Progenitor cell of endocrine pancreas (in vitro differentiated cells): Measurements from ENCODE around the gene HES5. TPM values are rescaled to one million over a fixed set of nuclear protein-coding genes. Genes with fewer than 3 reads are reported as not detected.
"Not testable (repeated sequence)": the region's sequence is repeated elsewhere in the genome, so short reads cannot be mapped to it uniquely, and the experiment has no call there.

Source experiments
- DNase-seq: peaks from one replicate; pipeline ENCODE4 v3.0.0; 2021; ENCODE audit warnings: low spot score; ENCODE audit not compliant: unreplicated experiment
- H3K27ac Mint-ChIP-seq: 2 replicates; pipeline ENCODE4 v1.8.0; 2021; ENCODE audit warnings: mild to moderate bottlenecking, moderate library complexity, mixed read lengths
- H3K27me3 Mint-ChIP-seq: 2 replicates; pipeline ENCODE4 v1.8.0; 2021; ENCODE audit warnings: mixed read lengths
- H3K36me3 Mint-ChIP-seq: 2 replicates; pipeline ENCODE4 v1.8.0; 2022; ENCODE audit warnings: mixed read lengths; ENCODE audit not compliant: insufficient read depth
- H3K4me1 Mint-ChIP-seq: 2 replicates; pipeline ENCODE4 v1.8.0; 2021; ENCODE audit warnings: low read depth, mixed read lengths
- H3K4me3 Mint-ChIP-seq: 2 replicates; pipeline ENCODE4 v1.8.0; 2021; ENCODE audit warnings: low read depth, mild to moderate bottlenecking, moderate library complexity, mixed read lengths
- H3K9me3 Mint-ChIP-seq: 2 replicates; pipeline ENCODE4 v1.8.0; 2021; ENCODE audit warnings: low read depth, mixed read lengths
- total RNA-seq: library from RNA; stranded (reverse); gene quantifications from 2 replicates; pipeline ENCODE4 v1.2.1, GENCODE V29; 2021
- TF ChIP-seq, protein P1 (sequence below): fragments of 200-600 bp; sonication (generic); IDR thresholded peaks from one replicate; pipeline ENCODE4 v1.5.0; 2021; ENCODE audit warnings: antibody characterized with exemption, mild to moderate bottlenecking; ENCODE audit not compliant: unreplicated experiment

HES5 gene
- total RNA-seq, 1 donor from 2014 or later: 0.36 TPM

DNA sequence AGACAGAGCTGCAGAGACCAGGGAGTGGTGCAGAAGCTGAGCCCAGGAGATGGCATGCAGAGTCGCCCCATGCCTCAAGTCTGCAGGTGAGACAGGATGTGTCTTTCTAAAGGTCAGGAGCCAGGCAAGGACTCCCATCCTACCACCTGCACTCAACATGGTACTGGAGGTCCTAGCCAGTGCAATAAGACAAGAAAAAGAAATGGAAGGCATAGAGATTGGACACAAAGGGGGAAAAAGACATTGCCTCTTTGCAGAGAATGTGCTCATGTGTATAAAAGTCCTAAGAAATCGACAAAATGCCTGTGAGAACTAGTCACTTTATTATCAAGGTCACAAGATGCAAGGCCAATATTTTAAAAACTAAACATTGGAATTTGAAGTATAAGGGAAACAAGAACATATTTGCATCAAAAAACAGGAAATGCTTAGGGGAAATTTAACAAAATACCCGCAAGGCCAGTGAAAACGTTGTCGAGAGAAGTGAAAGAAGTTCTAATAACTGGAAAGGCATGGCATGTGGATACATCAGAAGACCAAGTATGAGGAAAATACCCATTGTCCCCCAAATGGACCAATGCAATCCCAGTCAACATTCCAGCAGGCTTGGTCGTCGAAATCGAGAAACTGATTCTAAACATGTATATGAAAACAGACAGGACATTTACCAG lies 43.3 kb upstream of the HES5 start:
- peaks cover 3% of the 10 kb centered on the region for H3K36me3 Mint-ChIP-seq
- peaks cover 9% of the 10 kb centered on the region for H3K4me1 Mint-ChIP-seq
- peaks cover 14% of the 10 kb centered on the region for H3K9me3 Mint-ChIP-seq
- no peak overlapping the region for H3K4me3 Mint-ChIP-seq
- H3K27ac Mint-ChIP-seq: no peak overlapping the region
- TF ChIP-seq, protein P1, sequence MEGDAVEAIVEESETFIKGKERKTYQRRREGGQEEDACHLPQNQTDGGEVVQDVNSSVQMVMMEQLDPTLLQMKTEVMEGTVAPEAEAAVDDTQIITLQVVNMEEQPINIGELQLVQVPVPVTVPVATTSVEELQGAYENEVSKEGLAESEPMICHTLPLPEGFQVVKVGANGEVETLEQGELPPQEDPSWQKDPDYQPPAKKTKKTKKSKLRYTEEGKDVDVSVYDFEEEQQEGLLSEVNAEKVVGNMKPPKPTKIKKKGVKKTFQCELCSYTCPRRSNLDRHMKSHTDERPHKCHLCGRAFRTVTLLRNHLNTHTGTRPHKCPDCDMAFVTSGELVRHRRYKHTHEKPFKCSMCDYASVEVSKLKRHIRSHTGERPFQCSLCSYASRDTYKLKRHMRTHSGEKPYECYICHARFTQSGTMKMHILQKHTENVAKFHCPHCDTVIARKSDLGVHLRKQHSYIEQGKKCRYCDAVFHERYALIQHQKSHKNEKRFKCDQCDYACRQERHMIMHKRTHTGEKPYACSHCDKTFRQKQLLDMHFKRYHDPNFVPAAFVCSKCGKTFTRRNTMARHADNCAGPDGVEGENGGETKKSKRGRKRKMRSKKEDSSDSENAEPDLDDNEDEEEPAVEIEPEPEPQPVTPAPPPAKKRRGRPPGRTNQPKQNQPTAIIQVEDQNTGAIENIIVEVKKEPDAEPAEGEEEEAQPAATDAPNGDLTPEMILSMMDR: no peak
- no peaks in the 10 kb centered on the region for H3K27me3 Mint-ChIP-seq
- DNase-seq: no peak

DNA sequence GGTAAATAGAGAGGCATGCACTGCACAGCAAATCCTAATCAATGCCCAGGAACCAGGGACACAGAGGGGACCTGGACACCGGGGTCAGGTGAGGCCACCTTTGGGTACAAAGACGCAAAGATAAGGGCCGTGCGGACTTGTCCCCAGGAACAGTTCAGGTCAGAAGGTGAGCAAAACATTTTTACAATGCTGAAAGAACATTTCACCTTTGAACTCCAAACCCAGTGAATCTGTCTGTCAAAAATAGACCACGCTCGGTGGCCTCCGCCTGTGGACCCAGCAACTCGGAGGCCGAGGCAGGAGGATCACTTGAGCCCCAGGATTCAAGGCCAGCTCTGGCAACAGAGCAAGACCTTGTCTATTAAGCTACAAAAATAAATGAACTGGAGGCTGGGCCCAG lies 41.3 kb upstream of the HES5 start:
- Mint-ChIP-seq H3K27ac (no peak overlapping the region), H3K4me3 (no peak overlapping the region), H3K4me1 (peaks cover 7% of the 10 kb centered on the region), H3K36me3 (peaks cover 3% of the 10 kb centered on the region), H3K27me3 (no peaks in the 10 kb centered on the region), H3K9me3 (peaks cover 14% of the 10 kb centered on the region)
- TF ChIP-seq, protein P1: no peak
- DNase-seq: no peak

DNA sequence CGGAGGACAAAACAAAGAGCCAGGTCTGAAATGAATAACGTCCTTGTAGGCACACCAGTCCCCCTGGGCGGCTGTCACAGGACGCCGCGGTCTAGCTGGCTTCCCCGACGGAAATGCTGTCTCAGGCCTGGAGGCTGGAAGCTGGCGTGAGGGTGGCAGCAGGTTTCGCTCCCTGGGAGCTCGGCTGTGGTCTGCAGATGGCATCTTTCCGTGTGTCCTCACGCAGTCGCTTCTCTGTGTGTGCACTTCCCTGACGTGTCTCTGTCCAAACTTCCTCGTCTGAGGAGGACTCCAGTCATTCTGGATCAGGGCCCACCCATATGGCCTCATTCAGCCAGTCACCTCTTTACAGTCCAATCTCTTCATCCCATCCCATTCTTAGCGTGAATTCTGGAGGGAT lies 40.3 kb upstream of the HES5 start:
- no peak for DNase-seq
- peaks cover 3% of the 10 kb centered on the region for H3K4me1 Mint-ChIP-seq
- H3K27me3 Mint-ChIP-seq: no peaks in the 10 kb centered on the region
- peaks cover 3% of the 10 kb centered on the region for H3K36me3 Mint-ChIP-seq
- peaks cover 14% of the 10 kb centered on the region for H3K9me3 Mint-ChIP-seq
- no peak overlapping the region for H3K4me3 Mint-ChIP-seq
- H3K27ac Mint-ChIP-seq: no peak overlapping the region
- TF ChIP-seq, protein P1: no peak

DNA sequence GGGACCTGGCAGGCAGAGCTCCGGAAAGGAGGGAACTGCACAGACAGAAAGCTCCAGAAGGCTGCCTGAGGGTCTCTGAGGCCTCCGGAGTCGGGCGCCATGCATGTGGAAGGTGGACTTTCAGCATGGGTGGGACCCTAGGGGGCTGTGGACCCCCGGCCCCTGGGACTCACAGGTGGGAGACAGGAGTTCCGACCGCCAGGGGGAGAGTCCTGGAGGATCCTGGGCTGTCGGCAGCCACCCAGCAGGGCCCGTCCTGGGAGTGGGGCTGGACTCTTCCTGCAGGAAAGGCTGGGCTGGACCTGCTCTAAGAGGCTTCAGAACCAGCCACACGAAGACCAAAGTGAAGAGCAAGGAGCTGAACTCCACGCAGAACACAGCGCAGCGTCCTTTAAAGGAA lies 39.6 kb upstream of the HES5 start:
- not testable (repeated sequence) for H3K27me3 Mint-ChIP-seq, H3K36me3 Mint-ChIP-seq, H3K27ac Mint-ChIP-seq, H3K4me3 Mint-ChIP-seq, DNase-seq, H3K4me1 Mint-ChIP-seq
- H3K9me3 Mint-ChIP-seq: peaks cover 14% of the 10 kb centered on the region

DNA sequence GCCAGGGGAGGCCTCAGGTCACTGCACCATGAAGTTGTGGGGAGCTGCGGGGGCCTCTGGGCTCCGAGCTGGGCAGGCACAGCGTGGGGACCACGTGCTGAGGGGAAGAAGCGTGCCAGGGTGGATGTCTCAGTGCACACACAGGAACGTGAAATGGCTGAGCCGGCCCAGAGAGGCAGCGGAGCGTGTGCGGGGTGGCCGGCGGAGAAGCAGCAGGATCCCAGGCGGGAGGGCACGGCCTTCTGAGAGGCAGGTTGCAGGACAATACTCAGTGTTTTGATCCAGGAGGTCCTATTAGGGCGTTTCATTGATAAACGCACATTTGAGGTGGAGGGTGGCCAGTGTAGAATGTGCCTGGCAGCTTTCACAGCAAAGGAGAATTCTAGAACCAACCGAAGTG lies 39.0 kb upstream of the HES5 start:
- Mint-ChIP-seq H3K36me3 (peaks cover 3% of the 10 kb centered on the region), H3K9me3 (peaks cover 14% of the 10 kb centered on the region), H3K4me3 (no peak overlapping the region), H3K4me1 (peaks cover 5% of the 10 kb centered on the region), H3K27me3 (no peaks in the 10 kb centered on the region), H3K27ac (no peak overlapping the region)
- TF ChIP-seq, protein P1: no peak
- DNase-seq: no peak

DNA sequence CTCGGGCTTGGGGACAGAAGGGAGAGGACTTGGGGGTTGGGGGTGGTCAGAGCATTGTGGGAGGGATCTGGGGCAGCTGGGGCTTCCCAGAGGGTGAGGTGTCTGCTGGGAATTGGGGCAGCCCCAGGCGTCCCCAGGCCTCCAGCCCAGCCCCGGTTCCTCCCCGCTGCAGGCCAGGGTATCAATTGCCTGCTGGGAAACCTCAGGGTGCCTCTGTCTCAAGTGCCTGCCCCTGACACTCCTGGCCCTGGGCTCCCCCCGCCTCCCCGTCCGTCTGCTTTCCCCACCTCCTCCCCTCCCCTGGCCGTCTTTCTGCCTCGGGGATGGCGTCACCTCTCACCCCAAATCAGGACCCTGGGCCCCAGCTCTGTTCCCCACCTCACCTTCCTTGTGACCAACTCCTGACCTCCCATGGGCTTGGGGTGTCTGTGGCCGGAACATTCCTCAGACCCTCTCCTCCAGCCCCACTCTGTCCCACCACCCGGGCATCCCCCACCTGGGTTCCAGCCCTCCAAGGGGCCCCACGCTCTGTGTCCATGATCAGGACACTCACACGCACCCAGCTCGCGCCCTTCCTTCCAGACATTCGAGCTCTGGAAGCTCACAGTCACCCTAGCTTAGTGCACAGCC lies 38.2 kb upstream of the HES5 start:
- DNase-seq, H3K27me3 Mint-ChIP-seq, H3K9me3 Mint-ChIP-seq, H3K4me3 Mint-ChIP-seq, H3K36me3 Mint-ChIP-seq, H3K4me1 Mint-ChIP-seq, H3K27ac Mint-ChIP-seq: not testable (repeated sequence)
